Activated CD8-positive, alpha-beta memory T cell treated with anti-CD3 and anti-CD28 coated beads for 48 hours (primary cell): ENCODE results near the gene MST1.

Source experiments
- DNase-seq, 3 experiments: peaks; one replicate each; pipeline ENCODE4 v3.0.0-alpha.2; 2020; ENCODE audit warnings: low read depth in 2 of 3, low spot score in 2 of 3

The MST1 gene

DNA sequence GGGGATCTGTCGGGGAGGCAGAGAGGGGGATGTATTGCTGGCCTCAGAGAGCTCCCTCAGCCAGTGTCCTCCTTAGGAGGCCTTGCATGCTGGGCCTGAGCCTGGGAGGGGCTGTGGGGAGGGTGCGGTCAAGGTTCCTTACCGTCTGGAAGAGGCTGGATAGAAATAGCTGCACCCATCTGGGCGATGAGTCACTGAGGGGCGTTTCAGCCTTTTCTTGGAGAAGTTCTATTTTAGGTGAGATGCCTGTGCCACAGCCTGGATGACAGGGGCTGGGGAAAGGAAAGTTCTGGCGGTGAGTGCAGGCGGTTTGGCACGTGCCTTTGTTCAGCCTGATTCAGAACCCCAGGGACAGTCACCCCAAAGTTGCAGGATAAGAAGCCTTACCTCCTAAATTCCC lies 50.8 kb downstream of the MST1 start:
- no peak for DNase-seq

- DNase-seq = no peak
Observed at GRCh38 chr3:49636883-49637609, 52.2 kb downstream of the MST1 start.

GRCh38 chr3:49634736-49635135 lies 54.5 kb downstream of the MST1 start:
- no peak for DNase-seq
